GM18909 (cell line): ENCODE results near the gene HLCS.

Source experiments
- ATAC-seq: cut with Tn5 transposase; IDR thresholded peaks from one replicate; pipeline ENCODE4 v1.9.1; 2021; ENCODE audit warnings: mild to moderate bottlenecking; ENCODE audit not compliant: unreplicated experiment, poor library complexity

Gene HLCS

GRCh38 chr21:36791180-36791579 lies 175.3 kb downstream of the HLCS start:
- ATAC-seq, result no peak

- no peak for ATAC-seq
Measured at GRCh38 chr21:36790616-36791015, 175.9 kb downstream of the HLCS start.

- ATAC-seq, result no peak
Measured at GRCh38 chr21:36788120-36788638, 178.3 kb downstream of the HLCS start.

- ATAC-seq, result no peak
Measured at GRCh38 chr21:36786186-36786585, 180.3 kb downstream of the HLCS start.

GRCh38 chr21:36785615-36786014 lies 180.9 kb downstream of the HLCS start:
- ATAC-seq, result no peak

DNA sequence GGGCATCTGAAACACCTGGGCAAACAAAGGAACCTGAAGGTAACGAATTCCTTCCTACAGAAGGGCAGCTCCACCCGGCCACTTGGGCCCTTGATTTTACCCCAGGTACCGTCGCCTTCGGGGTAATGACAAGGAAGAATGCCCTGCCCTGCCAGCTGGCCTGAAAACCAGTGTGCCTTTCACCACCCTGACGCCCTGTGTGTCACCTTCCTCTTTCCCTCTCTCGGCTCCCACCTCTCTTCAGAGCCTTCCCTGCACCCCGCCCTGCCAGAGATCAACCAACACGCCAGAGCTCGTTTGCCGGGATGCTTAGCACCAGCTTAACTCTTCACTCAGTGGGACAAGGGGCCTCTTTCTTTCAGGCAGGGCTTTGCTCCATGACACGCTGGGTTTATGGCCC lies 181.5 kb downstream of the HLCS start:
- no peak for ATAC-seq

DNA sequence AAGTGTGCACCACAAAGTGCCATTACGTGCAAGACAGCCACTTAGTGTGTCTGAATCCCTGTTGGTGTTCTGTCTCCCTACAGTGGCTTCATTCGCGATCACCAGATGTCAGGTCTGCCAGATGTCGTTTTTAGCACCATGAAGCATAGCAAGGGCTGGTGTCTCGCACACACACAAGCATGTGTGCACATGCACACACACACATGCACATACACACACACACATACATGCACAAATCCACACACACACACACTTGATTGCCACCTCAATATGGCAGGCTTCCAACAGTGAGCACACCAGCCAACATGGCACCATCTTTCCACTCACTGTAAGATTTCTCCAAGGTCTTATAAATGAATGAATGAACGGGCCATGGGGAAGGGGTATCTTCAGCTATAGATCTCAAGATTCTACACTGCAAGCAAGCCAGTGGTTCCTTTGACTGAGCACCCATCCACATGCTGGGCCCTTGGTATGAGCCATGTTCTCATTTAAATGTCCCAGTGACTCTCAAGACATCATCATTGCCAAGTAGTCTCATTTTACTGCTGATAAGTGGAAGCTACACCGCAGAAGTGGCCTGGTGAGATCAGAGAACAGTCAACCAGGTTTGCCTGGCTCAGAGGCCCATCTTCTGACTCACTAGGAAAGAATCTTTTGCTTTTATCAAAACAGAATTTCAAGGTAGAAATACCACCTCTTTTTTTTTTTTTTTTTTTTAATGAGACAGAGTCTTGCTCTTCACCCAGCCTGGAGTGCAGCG lies 182.7 kb downstream of the HLCS start:
- ATAC-seq, result no peak

DNA sequence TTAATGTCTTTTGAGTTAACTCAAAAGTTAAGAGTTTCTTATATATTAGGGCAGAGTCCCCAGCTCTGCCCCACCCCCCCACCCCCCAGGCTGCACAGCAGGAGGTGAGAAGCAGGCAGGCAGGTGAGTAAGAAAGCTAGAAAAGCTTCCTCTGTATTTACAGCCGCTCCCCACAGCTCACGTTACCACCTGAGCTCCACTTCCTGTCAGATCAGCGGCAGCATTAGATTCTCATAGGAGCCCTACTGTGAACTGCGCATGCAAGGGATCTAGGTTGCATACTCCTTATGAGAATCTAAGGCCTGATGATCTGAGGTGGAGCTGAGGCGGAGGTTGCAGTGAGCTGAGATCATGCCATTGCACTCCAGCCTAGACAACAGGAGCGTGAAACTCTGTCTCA lies 185.6 kb downstream of the HLCS start:
- no peak for ATAC-seq

DNA sequence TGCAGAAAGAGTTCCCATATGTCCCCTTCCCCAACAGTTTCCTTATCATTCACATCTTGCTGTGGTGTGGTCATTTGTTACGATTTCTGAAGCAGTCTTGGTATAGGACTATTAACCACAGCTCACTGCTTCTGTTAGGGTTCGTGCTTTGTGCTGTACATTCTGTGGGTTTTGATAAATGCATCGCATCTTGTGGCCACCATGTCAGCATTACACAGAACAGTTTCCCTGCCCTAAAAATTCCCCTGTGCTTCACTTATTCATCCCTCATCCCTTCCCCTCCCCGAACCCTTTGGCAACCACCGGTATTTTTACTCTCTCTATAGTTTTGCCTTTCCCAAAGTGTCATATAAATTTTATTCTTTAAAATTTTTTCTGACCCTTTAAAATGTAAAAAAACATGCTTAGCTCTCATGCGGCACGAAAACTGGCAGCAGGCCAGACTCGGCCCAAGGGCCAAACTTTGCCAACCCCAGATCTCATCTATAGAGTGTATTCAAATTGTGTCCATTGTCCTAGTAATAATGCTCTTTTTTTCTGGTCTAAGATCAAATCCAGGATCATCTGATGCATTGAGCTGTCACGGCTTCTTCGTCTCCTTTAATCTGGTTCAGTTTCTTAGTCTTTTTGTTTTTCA lies 189.4 kb downstream of the HLCS start:
- ATAC-seq, result no peak

DNA sequence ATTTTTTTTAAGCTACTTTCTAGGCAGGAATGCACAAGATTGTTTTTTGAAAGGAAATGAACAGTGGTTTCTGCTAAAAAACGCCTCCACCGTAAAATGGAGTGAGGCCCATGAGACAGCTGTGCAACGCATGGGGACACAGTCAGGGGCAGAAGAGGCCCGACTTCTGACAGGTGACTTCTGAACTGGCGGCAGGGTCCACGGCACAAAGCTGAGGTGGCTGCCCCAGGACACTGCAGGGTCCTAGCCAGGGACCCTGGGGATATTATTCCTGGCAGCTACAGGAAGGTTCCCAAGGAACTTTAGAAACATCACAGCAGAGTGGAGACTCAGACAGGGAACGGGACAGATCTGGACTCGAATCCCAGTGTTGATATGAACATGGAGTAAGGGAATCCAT lies 192.5 kb downstream of the HLCS start:
- no peak for ATAC-seq

DNA sequence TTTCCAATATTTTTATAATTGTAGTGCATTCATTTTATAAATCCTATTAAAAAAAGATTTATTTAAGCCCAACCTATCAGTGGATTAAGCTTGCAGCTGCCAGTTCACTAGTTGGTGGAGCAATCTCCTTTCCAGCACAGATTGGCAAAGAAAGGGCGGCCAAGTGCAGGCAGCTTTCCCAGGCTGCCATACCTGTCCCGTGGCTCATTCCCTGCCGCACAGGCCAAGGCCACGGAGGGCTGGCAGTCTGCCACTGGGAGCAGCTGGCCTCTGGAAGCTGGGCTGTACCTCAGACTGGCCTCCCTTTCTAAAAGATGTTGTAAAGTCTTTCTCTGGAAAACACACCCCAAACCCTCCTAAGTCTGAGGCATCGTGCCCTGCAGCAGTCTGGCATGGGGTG lies 193.4 kb downstream of the HLCS start:
- ATAC-seq, result no peak

GRCh38 chr21:36769051-36769839 lies 197.2 kb downstream of the HLCS start:
- ATAC-seq, result no peak

DNA sequence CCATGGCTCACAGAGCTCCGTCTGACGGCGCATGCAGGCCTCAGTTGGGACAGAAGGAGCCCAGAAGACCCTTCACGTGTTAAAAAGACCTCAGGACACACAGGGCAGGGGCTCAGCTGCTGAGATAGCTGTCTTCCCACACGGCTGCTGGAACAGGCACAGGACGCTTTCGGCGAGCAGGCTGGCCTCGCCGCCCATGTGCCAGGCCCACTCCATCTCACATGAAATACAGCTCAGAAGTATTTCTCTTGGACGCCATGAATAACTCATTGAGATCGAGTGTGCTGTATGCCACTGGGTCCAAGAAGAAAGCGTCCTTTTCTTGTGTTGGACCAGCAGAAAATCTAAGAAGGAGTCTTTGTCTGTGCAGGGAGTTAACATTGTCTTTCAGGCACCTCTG lies 198.0 kb downstream of the HLCS start:
- no peak for ATAC-seq

- no peak for ATAC-seq
Measured at GRCh38 chr21:36767096-36767495, 199.4 kb downstream of the HLCS start.

DNA sequence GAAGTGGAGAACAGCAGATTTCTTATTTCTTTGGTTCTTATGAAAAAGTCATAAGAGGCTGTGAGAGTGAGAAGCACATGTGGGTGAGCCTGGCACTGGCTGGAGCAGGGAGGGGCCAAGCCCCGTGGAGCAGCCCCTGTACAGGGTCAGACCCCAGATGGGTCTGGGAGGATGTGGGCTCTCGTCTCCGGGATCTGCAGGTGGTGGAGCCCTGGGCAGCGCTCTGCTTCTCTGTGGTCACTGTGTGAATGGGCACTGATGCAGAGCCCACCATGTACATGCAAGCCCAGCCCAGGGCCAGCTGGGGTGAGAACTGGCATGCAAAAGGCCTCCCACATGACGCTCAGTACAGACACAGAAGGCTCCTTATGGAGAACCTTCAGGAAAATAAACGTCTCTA lies 200.0 kb downstream of the HLCS start:
- no peak for ATAC-seq

- no peak for ATAC-seq
Measured at GRCh38 chr21:36765229-36765628, 201.2 kb downstream of the HLCS start.

- ATAC-seq, result no peak
Measured at GRCh38 chr21:36763305-36763704, 203.2 kb downstream of the HLCS start.

DNA sequence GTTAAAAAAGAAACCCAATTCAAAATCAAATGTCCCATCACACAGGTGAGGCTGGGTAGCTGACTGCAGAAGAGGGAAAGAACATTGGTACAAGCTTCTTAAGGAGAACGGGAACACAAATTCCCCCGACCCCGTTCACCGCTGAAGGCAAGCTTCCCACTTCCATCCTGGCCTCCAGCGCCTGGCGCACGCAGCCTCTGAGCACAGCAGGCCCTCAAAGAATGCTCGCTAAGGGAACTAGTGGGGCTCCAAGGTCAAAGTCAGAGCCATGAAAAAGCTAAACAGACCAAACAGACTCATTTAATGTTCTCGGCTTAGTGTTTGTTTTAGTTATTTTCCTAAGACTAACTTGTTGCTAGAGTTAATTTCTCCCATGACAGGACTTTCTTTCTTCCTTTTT lies 203.8 kb downstream of the HLCS start:
- no peak for ATAC-seq

DNA sequence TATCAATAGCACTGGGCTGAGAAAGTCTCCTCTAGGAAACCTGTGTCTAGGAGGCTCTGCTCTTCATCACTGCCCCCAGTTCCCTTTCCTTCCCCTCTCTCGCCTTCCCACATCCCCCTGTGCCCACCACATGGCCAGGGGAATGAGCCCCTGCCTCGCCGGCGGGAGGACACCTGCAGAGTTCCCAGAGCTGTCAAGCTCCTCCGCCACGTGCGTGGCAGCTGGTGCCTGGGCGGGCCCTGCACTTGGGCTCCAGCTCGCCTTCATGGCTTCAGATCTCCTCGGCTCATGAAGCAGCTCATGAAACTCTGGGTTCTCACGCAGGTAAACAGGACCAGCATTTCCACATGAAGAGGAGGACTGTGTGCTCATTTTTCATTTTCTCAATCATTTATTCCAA lies 204.8 kb downstream of the HLCS start:
- no peak for ATAC-seq

DNA sequence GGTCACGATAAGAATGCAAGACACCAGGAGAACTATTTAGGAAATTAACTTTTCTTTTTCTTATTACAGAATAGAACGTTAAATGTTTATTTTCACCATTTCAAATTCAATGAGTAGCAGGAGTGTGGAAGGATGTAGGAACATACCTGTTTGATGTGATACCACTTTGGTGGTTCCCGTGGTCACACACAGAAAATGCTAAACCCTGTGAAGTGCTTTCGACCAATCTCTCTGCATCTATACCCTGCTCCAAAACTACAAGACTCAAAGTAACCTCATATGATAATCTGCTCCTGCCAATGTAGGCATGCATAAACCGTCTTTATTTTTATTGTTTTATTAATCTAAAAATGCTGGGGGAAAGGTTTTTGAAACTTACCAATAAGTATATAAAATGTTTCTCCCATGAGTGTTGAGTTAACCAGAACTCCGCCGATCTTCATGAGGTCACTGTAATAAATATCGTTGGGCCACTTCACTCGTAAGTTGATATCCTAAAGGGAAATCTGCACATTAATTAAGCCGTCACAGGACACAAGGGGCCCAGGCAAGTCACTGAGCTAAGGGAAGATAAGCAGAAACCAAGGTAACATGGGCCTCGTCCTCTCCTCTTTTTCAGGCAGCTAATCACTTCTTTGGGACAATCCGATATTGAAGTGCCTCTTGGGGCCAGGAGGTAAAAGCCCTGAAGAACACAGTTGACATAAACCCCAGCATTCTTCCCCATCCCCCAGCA lies 207.0 kb downstream of the HLCS start:
- ATAC-seq, result no peak
